ENCODE data around the gene KRT85. TPM values are rescaled to one million over a fixed set of nuclear protein-coding genes. Genes with fewer than 3 reads are reported as not detected.

KRT85 gene
- total RNA-seq, 1 donor from 2014 or later, result not detected

DNA sequence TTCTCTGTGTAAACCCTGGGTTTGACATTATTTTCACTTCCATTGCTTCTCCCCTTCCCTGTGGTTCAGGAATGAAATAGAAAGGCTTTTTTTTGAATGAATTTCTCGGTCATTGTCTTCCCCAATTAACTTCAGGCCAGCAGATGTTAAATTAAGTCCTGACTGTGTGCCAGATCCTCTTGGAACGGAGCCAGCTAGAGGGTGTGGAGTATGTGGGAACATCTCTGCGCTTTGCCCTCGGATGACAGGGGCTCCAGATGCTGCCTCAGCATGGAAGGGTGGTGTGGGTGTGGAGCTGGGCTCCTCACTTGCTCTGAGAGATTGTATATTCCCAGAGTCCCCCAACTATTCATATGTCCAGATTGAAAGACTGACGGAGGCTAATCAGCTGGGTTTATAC lies 13.1 kb downstream of the KRT85 start:
- TF ChIP-seq, protein P1, sequence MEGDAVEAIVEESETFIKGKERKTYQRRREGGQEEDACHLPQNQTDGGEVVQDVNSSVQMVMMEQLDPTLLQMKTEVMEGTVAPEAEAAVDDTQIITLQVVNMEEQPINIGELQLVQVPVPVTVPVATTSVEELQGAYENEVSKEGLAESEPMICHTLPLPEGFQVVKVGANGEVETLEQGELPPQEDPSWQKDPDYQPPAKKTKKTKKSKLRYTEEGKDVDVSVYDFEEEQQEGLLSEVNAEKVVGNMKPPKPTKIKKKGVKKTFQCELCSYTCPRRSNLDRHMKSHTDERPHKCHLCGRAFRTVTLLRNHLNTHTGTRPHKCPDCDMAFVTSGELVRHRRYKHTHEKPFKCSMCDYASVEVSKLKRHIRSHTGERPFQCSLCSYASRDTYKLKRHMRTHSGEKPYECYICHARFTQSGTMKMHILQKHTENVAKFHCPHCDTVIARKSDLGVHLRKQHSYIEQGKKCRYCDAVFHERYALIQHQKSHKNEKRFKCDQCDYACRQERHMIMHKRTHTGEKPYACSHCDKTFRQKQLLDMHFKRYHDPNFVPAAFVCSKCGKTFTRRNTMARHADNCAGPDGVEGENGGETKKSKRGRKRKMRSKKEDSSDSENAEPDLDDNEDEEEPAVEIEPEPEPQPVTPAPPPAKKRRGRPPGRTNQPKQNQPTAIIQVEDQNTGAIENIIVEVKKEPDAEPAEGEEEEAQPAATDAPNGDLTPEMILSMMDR (IDR thresholded peaks at IDR 0.05; ENCODE audit: insufficient read depth, low read length, severe bottlenecking), result no peak
- H3K27me3 ChIP-seq (ENCODE audit: control insufficient read depth, insufficient read depth, low read length), result peaks cover 4% of the 10 kb centered on the region
- no peak overlapping the region for H3K4me3 ChIP-seq (ENCODE audit: low read depth, low read length)
- no peak for DNase-seq (ENCODE audit: low read depth)
- no peaks in the 10 kb centered on the region for H3K36me3 ChIP-seq (ENCODE audit: control insufficient read depth, insufficient read depth, low read length)
- no peak for FAIRE-seq

DNA sequence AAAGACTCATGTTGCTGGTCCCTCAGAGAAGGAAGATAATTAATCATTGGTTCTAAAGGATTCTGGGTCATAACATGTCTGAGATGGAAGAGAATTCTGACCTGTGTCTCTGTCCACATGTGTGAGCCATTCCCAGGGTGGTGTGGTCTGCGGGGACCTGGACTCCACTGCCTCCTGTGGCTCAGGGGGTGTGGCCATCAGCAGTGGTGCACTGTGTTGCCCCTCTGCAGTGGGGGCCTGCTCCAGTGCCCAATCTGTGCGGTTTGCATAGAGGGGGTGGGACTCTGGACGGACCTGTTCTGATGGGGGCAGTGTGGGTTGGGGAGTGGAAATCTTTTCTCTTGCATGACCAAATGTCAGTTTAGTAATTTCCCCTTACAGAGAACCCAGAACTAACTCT lies 13.5 kb downstream of the KRT85 start:
- Histone ChIP-seq H3K36me3 (ENCODE audit: control insufficient read depth, insufficient read depth, low read length) (no peaks in the 10 kb centered on the region), H3K4me3 (ENCODE audit: low read depth, low read length) (no peak overlapping the region), H3K27me3 (ENCODE audit: control insufficient read depth, insufficient read depth, low read length) (peaks cover 4% of the 10 kb centered on the region)
- TF ChIP-seq, protein P1 (IDR thresholded peaks at IDR 0.05; ENCODE audit: insufficient read depth, low read length, severe bottlenecking), result no peak
- FAIRE-seq, result no peak
- no peak for DNase-seq (ENCODE audit: low read depth)

DNA sequence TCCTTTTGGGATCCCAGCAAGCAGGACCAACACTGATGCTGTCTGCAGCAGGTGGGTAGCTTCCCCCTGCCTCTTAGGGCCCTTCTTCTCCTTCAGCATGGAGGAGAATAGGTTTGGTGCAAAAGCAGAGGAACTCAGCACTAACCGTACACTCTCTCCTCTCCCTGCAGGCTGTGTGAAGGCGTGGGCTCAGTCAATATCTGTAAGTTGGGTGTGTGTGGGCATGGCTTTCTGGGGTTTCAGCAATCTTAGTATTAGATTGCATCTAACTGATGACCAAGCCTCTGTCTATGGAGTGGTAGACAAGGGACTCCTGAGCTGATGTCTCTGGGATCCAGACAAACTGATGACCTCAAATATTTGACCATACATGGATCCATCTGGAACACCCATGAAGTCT lies 14.3 kb downstream of the KRT85 start:
- Histone ChIP-seq H3K4me3 (ENCODE audit: low read depth, low read length) (no peak overlapping the region), H3K27me3 (ENCODE audit: control insufficient read depth, insufficient read depth, low read length) (peaks cover 4% of the 10 kb centered on the region), H3K36me3 (ENCODE audit: control insufficient read depth, insufficient read depth, low read length) (no peaks in the 10 kb centered on the region)
- no peak for FAIRE-seq
- no peak for DNase-seq (ENCODE audit: low read depth)
- TF ChIP-seq, protein P1 (IDR thresholded peaks at IDR 0.05; ENCODE audit: insufficient read depth, low read length, severe bottlenecking), result no peak

DNA sequence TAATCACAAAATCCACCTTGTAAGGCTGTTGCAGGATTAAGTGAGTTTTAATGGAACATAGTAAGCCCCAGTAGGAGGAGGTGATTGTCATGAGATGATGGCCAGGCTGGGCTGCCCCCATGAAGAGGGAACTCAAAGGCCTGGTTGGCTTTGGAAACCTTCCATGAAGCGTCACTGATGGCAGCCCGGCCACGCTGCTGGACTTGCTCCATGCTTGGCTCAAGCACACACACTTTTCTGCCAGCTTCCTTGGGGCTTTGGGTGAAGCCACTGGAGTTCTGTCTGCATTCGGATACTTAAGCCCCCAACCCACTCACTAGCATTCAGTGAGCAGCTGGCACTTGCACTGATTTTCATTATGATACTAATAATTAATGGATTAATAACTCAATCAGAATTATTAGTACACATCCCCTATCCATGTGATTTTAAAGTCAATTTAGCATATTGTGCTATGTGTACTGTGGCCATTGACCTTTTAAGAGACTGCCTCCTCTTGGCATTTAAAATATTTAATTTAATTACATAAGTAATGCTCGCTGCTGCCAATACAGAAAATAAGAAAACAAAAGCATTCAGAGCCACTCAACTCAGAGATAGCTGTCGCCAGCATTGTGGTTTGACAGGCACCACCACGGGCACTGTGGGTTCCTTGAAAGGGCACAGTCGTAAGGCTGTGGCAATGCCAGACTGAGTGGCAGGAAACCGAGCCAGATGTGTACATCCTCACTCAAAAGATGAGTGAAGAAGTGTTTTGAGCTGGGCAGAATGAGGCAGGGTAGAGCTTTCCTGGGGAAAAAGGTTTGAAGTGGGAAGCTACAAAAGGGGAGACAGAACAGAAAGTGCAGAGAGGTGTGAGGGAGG lies 15.9 kb downstream of the KRT85 start:
- H3K4me3 ChIP-seq (ENCODE audit: low read depth, low read length), result no peak overlapping the region
- TF ChIP-seq, protein P1 (IDR thresholded peaks at IDR 0.05; ENCODE audit: insufficient read depth, low read length, severe bottlenecking), result no peak
- H3K36me3 ChIP-seq (ENCODE audit: control insufficient read depth, insufficient read depth, low read length), result no peaks in the 10 kb centered on the region
- H3K27me3 ChIP-seq (ENCODE audit: control insufficient read depth, insufficient read depth, low read length), result peaks cover 4% of the 10 kb centered on the region
- FAIRE-seq, result no peak
- DNase-seq (ENCODE audit: low read depth), result no peak

DNA sequence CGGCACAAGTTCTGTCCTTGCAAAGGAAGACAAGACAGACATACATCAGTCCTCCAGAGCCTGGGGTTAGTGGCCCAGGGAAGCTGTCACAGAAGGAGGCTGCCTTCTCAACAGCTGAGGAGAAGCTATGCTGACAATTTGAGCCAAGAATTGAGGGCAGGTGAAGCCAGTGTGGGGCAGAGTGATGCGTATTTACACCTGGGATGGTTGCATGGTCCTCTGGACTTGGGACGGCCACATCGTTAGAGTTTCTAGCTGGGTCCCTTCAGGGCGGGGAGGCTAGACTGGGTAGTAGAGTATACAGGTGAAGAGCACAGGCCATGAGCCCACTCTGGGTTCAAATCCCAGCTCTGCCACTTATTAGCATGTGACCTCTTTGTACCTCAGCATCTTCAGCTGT lies 16.5 kb downstream of the KRT85 start:
- H3K4me3 ChIP-seq (ENCODE audit: low read depth, low read length), result no peak overlapping the region
- no peak for FAIRE-seq
- TF ChIP-seq, protein P1 (IDR thresholded peaks at IDR 0.05; ENCODE audit: insufficient read depth, low read length, severe bottlenecking), result no peak
- DNase-seq (ENCODE audit: low read depth), result no peak
- H3K36me3 ChIP-seq (ENCODE audit: control insufficient read depth, insufficient read depth, low read length), result no peaks in the 10 kb centered on the region
- peaks cover 4% of the 10 kb centered on the region for H3K27me3 ChIP-seq (ENCODE audit: control insufficient read depth, insufficient read depth, low read length)

All from bronchial epithelial cell (primary cell).